H1 (cell line): ENCODE results near the gene CDX2. TPM values are rescaled to one million over a fixed set of nuclear protein-coding genes. Genes with fewer than 3 reads are reported as not detected.

ENCODE experiments used
- CTCF ChIA-PET: fragments of 300-600 bp; sonication (Branson Sonifier 250); formaldehyde crosslinking; loops from one replicate; lab custom pipeline; 2021; ENCODE audit not compliant: partially characterized antibody; lab: Charles Lee
- POLR2A ChIA-PET: fragments of 300-600 bp; sonication (Branson Sonifier 250); formaldehyde crosslinking; loops from one replicate; lab custom pipeline; 2021; ENCODE audit warnings: inconsistent platforms; ENCODE audit not compliant: partially characterized antibody; lab: Charles Lee
- DNase-seq, 2 experiments: peaks; one replicate each; pipeline versions ENCODE4 v3.0.0 to v3.0.0-alpha.2; 2010 to 2022; ENCODE audit warnings: low spot score in 2 of 2, low read depth in 1 of 2, mixed read lengths in 1 of 2
- FAIRE-seq: peaks from 2 replicates; lab custom pipeline; 2011; peaks lifted over from hg19 to GRCh38; lab: Jason Lieb, UNC
- H2AFZ ChIP-seq: 2 replicates; pipeline ENCODE4 v1.8.1; 2012; ENCODE audit warnings: low read length, inconsistent platforms
- H2AK5ac ChIP-seq: 2 replicates; pipeline ENCODE4 v1.6.1; 2013; ENCODE audit warnings: low read depth, low read length
- H2BK120ac ChIP-seq: replicated peaks from 2 replicates; pipeline ENCODE3; 2013; ENCODE audit warnings: low read depth, low read length, inconsistent platforms
- H2BK12ac ChIP-seq: 2 replicates; pipeline ENCODE4 v1.6.1; 2013; ENCODE audit warnings: low read depth, low read length
- H2BK15ac ChIP-seq: 2 replicates; pipeline ENCODE4 v1.6.1; 2013; ENCODE audit warnings: low read length
- H2BK20ac ChIP-seq: 2 replicates; pipeline ENCODE4 v1.6.1; 2013; ENCODE audit warnings: low read length
- H2BK5ac ChIP-seq: 2 replicates; pipeline ENCODE4 v1.6.1; 2013; ENCODE audit warnings: low read depth, low read length
- H3K14ac ChIP-seq: 2 replicates; pipeline ENCODE4 v1.6.1; 2013; ENCODE audit warnings: inconsistent platforms; ENCODE audit not compliant: insufficient read length
- H3K18ac ChIP-seq: 2 replicates; pipeline ENCODE4 v1.6.1; 2013; ENCODE audit warnings: low read length; ENCODE audit errors: extremely low read depth
- H3K23ac ChIP-seq: 2 replicates; pipeline ENCODE4 v1.6.1; 2013; ENCODE audit warnings: inconsistent platforms; ENCODE audit not compliant: insufficient read length
- H3K23me2 ChIP-seq: 2 replicates; pipeline ENCODE4 v1.6.1; 2013; ENCODE audit warnings: low read depth, low read length
- H3K27ac ChIP-seq: 2 replicates; pipeline ENCODE4 v1.6.1; 2011; ENCODE audit warnings: low read depth, low read length, inconsistent platforms
- H3K27me3 ChIP-seq, 4 experiments: replicated peaks in 1 of 4; 1 replicate in 1 of 4; 2 replicates in 3 of 4; pipeline versions ENCODE4 v1.6.1 to v1.8.1; 2011 to 2013; ENCODE audit warnings: low read length in 3 of 4, mild to moderate bottlenecking in 3 of 4, inconsistent platforms in 2 of 4, mixed read lengths in 2 of 4, moderate library complexity in 1 of 4; ENCODE audit not compliant: control insufficient read depth in 3 of 4, insufficient read depth in 3 of 4; ENCODE audit errors: extremely low read depth in 1 of 4
- H3K36me3 ChIP-seq, 4 experiments: 2 replicates each; pipeline versions ENCODE4 v1.6.1 to v1.8.1; 2011 to 2013; ENCODE audit warnings: mild to moderate bottlenecking in 4 of 4, low read length in 3 of 4, moderate library complexity in 2 of 4, control low read depth in 1 of 4, inconsistent platforms in 1 of 4; ENCODE audit not compliant: insufficient read depth in 4 of 4, control insufficient read depth in 2 of 4
- H3K4ac ChIP-seq: replicated peaks from 2 replicates; pipeline ENCODE3; 2013; ENCODE audit warnings: low read length, low read depth, mixed read lengths, inconsistent platforms; ENCODE audit not compliant: insufficient read length
- H3K4me1 ChIP-seq, 4 experiments: replicated peaks in 1 of 4; 1 replicate in 1 of 4; 2 replicates in 3 of 4; pipeline versions ENCODE4 v1.6.1 to v1.8.1; 2011 to 2013; ENCODE audit warnings: low read length in 3 of 4, inconsistent platforms in 2 of 4, mixed read lengths in 1 of 4; ENCODE audit not compliant: insufficient read depth in 4 of 4, control insufficient read depth in 3 of 4
- H3K4me2 ChIP-seq, 2 experiments: 2 replicates each; pipeline versions ENCODE4 v1.6.1 to v1.8.1; 2011 to 2013; ENCODE audit warnings: low read depth in 2 of 2, low read length in 2 of 2, control low read depth in 1 of 2, inconsistent platforms in 1 of 2, mild to moderate bottlenecking in 1 of 2; ENCODE audit not compliant: insufficient read depth in 1 of 2
- H3K4me3 ChIP-seq, 4 experiments: fragments of 200-600, 300-600 bp in 1 of 4; sonication (generic), shearing (Covaris generic), sonication (Bioruptor Twin) in 1 of 4; 2 replicates each; pipeline versions ENCODE4 v1.5.1 to v1.8.1; 2011 to 2016; ENCODE audit warnings: low read length in 4 of 4, low read depth in 3 of 4, control low read depth in 2 of 4, inconsistent platforms in 2 of 4, mild to moderate bottlenecking in 2 of 4, mixed read lengths in 1 of 4, moderate library complexity in 1 of 4; ENCODE audit not compliant: insufficient read depth in 2 of 4; ENCODE audit errors: extremely low read depth in 1 of 4
- H3K56ac ChIP-seq: replicated peaks from 2 replicates; pipeline ENCODE3; 2013; ENCODE audit warnings: low read depth, mild to moderate bottlenecking, mixed read lengths, low read length, inconsistent platforms; ENCODE audit not compliant: insufficient read length
- H3K79me1 ChIP-seq: 2 replicates; pipeline ENCODE4 v1.6.1; 2013; ENCODE audit warnings: low read depth, low read length, control low read depth
- H3K79me2 ChIP-seq, 2 experiments: 2 replicates each; pipeline versions ENCODE4 v1.6.1 to v1.8.1; 2012 to 2013; ENCODE audit warnings: low read length in 2 of 2, mild to moderate bottlenecking in 2 of 2, inconsistent platforms in 1 of 2; ENCODE audit not compliant: insufficient read depth in 2 of 2, control insufficient read depth in 1 of 2
- H3K9ac ChIP-seq, 4 experiments: replicated peaks in 1 of 4; 1 replicate in 1 of 4; 2 replicates in 3 of 4; pipeline versions ENCODE4 v1.6.1 to v1.8.1; 2011 to 2013; ENCODE audit warnings: low read depth in 3 of 4, low read length in 3 of 4, control low read depth in 2 of 4, mild to moderate bottlenecking in 2 of 4, moderate library complexity in 2 of 4, inconsistent platforms in 1 of 4; ENCODE audit errors: extremely low read depth in 1 of 4
- H3K9me3 ChIP-seq, 2 experiments: 2 replicates each; pipeline versions ENCODE4 v1.6.1 to v1.8.1; 2012 to 2013; ENCODE audit warnings: mild to moderate bottlenecking in 2 of 2, moderate library complexity in 2 of 2, control low read depth in 1 of 2, inconsistent platforms in 1 of 2, low read depth in 1 of 2, low read length in 1 of 2, mixed read lengths in 1 of 2; ENCODE audit not compliant: insufficient read depth in 2 of 2
- H4K20me1 ChIP-seq, 2 experiments: replicated peaks in 1 of 2; 2 replicates each; pipeline versions ENCODE3 to v1.8.1; 2011 to 2013; ENCODE audit warnings: inconsistent platforms in 2 of 2, low read length in 2 of 2, mild to moderate bottlenecking in 1 of 2; ENCODE audit not compliant: insufficient read depth in 2 of 2, control insufficient read depth in 1 of 2
- H4K5ac ChIP-seq: 2 replicates; pipeline ENCODE4 v1.6.1; 2013; ENCODE audit warnings: low read length, low read depth, mixed read lengths, inconsistent platforms; ENCODE audit not compliant: insufficient read length
- H4K8ac ChIP-seq: 2 replicates; pipeline ENCODE4 v1.8.0; 2013; ENCODE audit warnings: mild to moderate bottlenecking, moderate library complexity, low read length, inconsistent platforms; ENCODE audit not compliant: insufficient read depth; ENCODE audit errors: extremely low read depth
- H4K91ac ChIP-seq: replicated peaks from 2 replicates; pipeline ENCODE3; 2013; ENCODE audit warnings: low read length, mixed read lengths, inconsistent platforms; ENCODE audit not compliant: insufficient read length
- ATF3 ChIP-seq: IDR thresholded peaks from 2 replicates; pipeline ENCODE4 v1.6.1; 2011; ENCODE audit warnings: low read depth, mild to moderate bottlenecking, low read length; ENCODE audit not compliant: insufficient read depth
- BACH1 ChIP-seq: IDR thresholded peaks from 2 replicates; pipeline ENCODE4 v1.6.1; 2012; ENCODE audit warnings: low read length, improper control_type of control experiment
- GABPA ChIP-seq: IDR thresholded peaks from 2 replicates; pipeline ENCODE4 v1.6.1; 2011; ENCODE audit warnings: mild to moderate bottlenecking, low read length, moderate library complexity, borderline replicate concordance; ENCODE audit not compliant: insufficient read depth
- KDM1A ChIP-seq: fragments of 200-600, 300-600 bp; sonication (generic); IDR thresholded peaks from 2 replicates; pipeline ENCODE4 v1.7.1; 2016; ENCODE audit warnings: mild to moderate bottlenecking, low read length, borderline replicate concordance
- PHF8 ChIP-seq: fragments of 200-600 bp; sonication (generic); conservative IDR thresholded peaks from 2 replicates; pipeline ENCODE4 v1.7.1; 2012; ENCODE audit warnings: low read depth, mild to moderate bottlenecking, inconsistent platforms, low read length, moderate library complexity
- POLR2AphosphoS5 ChIP-seq: IDR thresholded peaks from 2 replicates; pipeline ENCODE4 v1.6.1; 2011; ENCODE audit warnings: low read depth, low read length
- WGBS, 2 experiments: shearing (Covaris generic) in 1 of 2; methylation state at CpG; one replicate each; pipeline versions ENCODE4 v1.1.6 to v1.1.7; 2013 to 2015; ENCODE audit warnings: low lambda C conversion rate in 2 of 2, mixed read lengths in 2 of 2, inconsistent platforms in 1 of 2, low coverage in 1 of 2, missing lambda C conversion rate in 1 of 2; ENCODE audit not compliant: insufficient replicate concordance in 2 of 2, insufficient coverage in 1 of 2, insufficient read length in 1 of 2; ENCODE audit errors: extremely low coverage in 1 of 2, missing lambda C conversion rate in 1 of 2; 5-methylcytosine and 5-hydroxymethylcytosine counted together
- polyA plus RNA-seq, 7 experiments: library from polyadenylated mRNA; depleted of rRNA in 3 of 7; stranded (reverse) in 5 of 7; unstranded in 2 of 7; fragments of >200 nt in 5 of 7; fragments of 200-250 nt in 2 of 7; gene quantifications; 1 replicate in 5 of 7; 2 replicates in 1 of 7; 4 replicates in 1 of 7; pipeline versions ENCODE4 v1.2.1 to v1.2.3, GENCODE V29; 2011 to 2013; ENCODE audit warnings: missing spikeins in 2 of 7, mixed read lengths in 2 of 7
- total RNA-seq: library from RNA; stranded (reverse); fragmentation: NEBNext Ultra II Directional; extraction: Animal tissue kit (Norgen Biotek cat#: 25700); gene quantifications from 2 replicates; pipeline ENCODE4 v1.2.1, GENCODE V29; 2021

The CDX2 gene
- total and polyA plus RNA-seq, 2 of the 8 experiments (the other 6 are each of a cell fraction or from before 2014, with no cell fraction given): 0.09 TPM; not detected in 1

- H3K4ac ChIP-seq: no peak overlapping the region
- no peaks in the 10 kb centered on the region for H3K36me3 ChIP-seq
- H3K79me2 ChIP-seq: no peaks in the 10 kb centered on the region
- no peak overlapping the region for H4K91ac ChIP-seq
- no peak for TF ChIP-seq PHF8
- TF ChIP-seq KDM1A: no peak
- no peak for TF ChIP-seq POLR2AphosphoS5
- TF ChIP-seq ATF3: no peak
- TF ChIP-seq BACH1: no peak
- TF ChIP-seq GABPA: no peak
- no peaks in the 10 kb centered on the region for H3K9me3 ChIP-seq
- no peak overlapping the region for H3K18ac ChIP-seq
- H2AK5ac ChIP-seq: no peak overlapping the region
- no peak overlapping the region for H4K5ac ChIP-seq
- no peak overlapping the region for H3K4me2 ChIP-seq
- H3K14ac ChIP-seq: no peak overlapping the region
- H2BK15ac ChIP-seq: no peak overlapping the region
- peaks cover 0 to 8% (median 5%) of the 10 kb centered on the region in 4 experiments; a peak in 4 of 7 replicates for H3K4me1 ChIP-seq
- no peak overlapping the region for H3K27ac ChIP-seq
- no peak overlapping the region for H2BK12ac ChIP-seq
- H2BK20ac ChIP-seq: no peak overlapping the region
- no peak overlapping the region for H4K8ac ChIP-seq
- no peak overlapping the region for H3K4me3 ChIP-seq
- POLR2A ChIA-PET: no interaction called here
- H3K27me3 ChIP-seq: no peaks in the 10 kb centered on the region
- no peak overlapping the region for H2BK120ac ChIP-seq
- H3K23me2 ChIP-seq: no peaks in the 10 kb centered on the region
- FAIRE-seq (no peak), DNase-seq (no peak)
- 89% methylated on average over 20 of the region's 20 CpGs; no CpG with 5 or more reads in 1 of the 2 experiments for WGBS, 2 experiments
- H4K20me1 ChIP-seq: no peaks in the 10 kb centered on the region
- H3K23ac ChIP-seq: no peak overlapping the region
- no peaks in the 10 kb centered on the region for H3K79me1 ChIP-seq
- no peak overlapping the region for H3K9ac ChIP-seq
- H2AFZ ChIP-seq: no peak overlapping the region
- no peak overlapping the region for H2BK5ac ChIP-seq
- CTCF ChIA-PET: interaction anchor here (0.8 to 1.2 kb wide), 5 partner anchors 10 to 47 kb away, joined by 3 to 5 read pairs (median 3); no protein-coding TSS in a partner anchor
- no peak overlapping the region for H3K56ac ChIP-seq
Measured at GRCh38 chr13:28001837-28002473, 32.8 kb upstream of the CDX2 start.
